HEK293 (cell line): ENCODE measurements around the gene TMIE.

Experiments used
- CTCF ChIA-PET: fragments of 350-600 bp; formaldehyde crosslinking; extraction: SDS; loops from one replicate; lab custom pipeline; 2021; ENCODE audit warnings: antibody characterized with exemption; lab: Yijun Ruan, JAX
- POLR2A ChIA-PET: fragments of 300-600 bp; formaldehyde crosslinking; extraction: SDS; loops from one replicate; lab custom pipeline; 2020; ENCODE audit warnings: antibody characterized with exemption, inconsistent platforms; lab: Yijun Ruan, JAX
- H3K27ac ChIP-seq: fragments of 200-500 bp; sonication (Bioruptor generic); 2 replicates; pipeline ENCODE4 v1.5.1; 2014; ENCODE audit warnings: low read depth, low read length, control low read depth, inconsistent platforms; ENCODE audit errors: extremely low read depth
- H3K36me3 ChIP-seq, 2 experiments: fragments of 200-500 bp in 1 of 2; sonication (Bioruptor generic) in 1 of 2; 1 replicate in 1 of 2; 2 replicates in 1 of 2; pipeline ENCODE4 v1.5.1; 2014 to 2017; ENCODE audit warnings: inconsistent platforms in 2 of 2, low read length in 2 of 2; ENCODE audit not compliant: control insufficient read depth in 2 of 2, insufficient read depth in 1 of 2
- H3K4me1 ChIP-seq: fragments of 200-500 bp; sonication (Bioruptor generic); 2 replicates; pipeline ENCODE4 v1.5.1; 2014; ENCODE audit warnings: mild to moderate bottlenecking, low read length, inconsistent platforms; ENCODE audit not compliant: control insufficient read depth, insufficient read depth
- H3K4me3 ChIP-seq: 2 replicates; pipeline ENCODE4 v1.5.1; 2011; ENCODE audit warnings: low read depth, mild to moderate bottlenecking, control low read depth, low read length, moderate library complexity
- H3K9me3 ChIP-seq: fragments of 200-500 bp; sonication (Bioruptor generic); 2 replicates; pipeline ENCODE4 v1.5.1; 2014; ENCODE audit warnings: low read depth, low read length, inconsistent platforms; ENCODE audit not compliant: control insufficient read depth, insufficient read depth
- BCL11B ChIP-seq: fragments of 450-650 bp; formaldehyde crosslinking; IDR thresholded peaks from 2 replicates; pipeline ENCODE4 v1.5.1; 2016; ENCODE audit warnings: low read depth, missing biosample characterization, missing genetic modification characterization
- HOXD13 ChIP-seq: sonication (generic); formaldehyde crosslinking; IDR thresholded peaks from 2 replicates; pipeline ENCODE4 v1.8.0; 2022; ENCODE audit warnings: missing genetic modification reagents, borderline replicate concordance
- KLF16 ChIP-seq: fragments of 450-650 bp; formaldehyde crosslinking; IDR thresholded peaks from 2 replicates; pipeline ENCODE4 v1.5.1; 2017; ENCODE audit warnings: missing biosample characterization, missing genetic modification characterization
- KLF8 ChIP-seq: fragments of 450-650 bp; formaldehyde crosslinking; IDR thresholded peaks from 2 replicates; pipeline ENCODE4 v1.5.1; 2016; ENCODE audit warnings: missing biosample characterization, missing genetic modification characterization
- RBAK ChIP-seq: fragments of 450-650 bp; formaldehyde crosslinking; IDR thresholded peaks from 2 replicates; pipeline ENCODE4 v1.5.1; 2016; ENCODE audit warnings: missing biosample characterization, missing genetic modification characterization
- SCRT1 ChIP-seq: fragments of 450-650 bp; formaldehyde crosslinking; IDR thresholded peaks from 2 replicates; pipeline ENCODE4 v1.5.1; 2016; ENCODE audit warnings: missing biosample characterization, missing genetic modification characterization, borderline replicate concordance
- SP3 ChIP-seq: fragments of 450-650 bp; formaldehyde crosslinking; IDR thresholded peaks from 2 replicates; pipeline ENCODE4 v1.5.1; 2016; ENCODE audit warnings: missing biosample characterization, missing genetic modification characterization
- SP7 ChIP-seq: fragments of 450-650 bp; formaldehyde crosslinking; IDR thresholded peaks from 2 replicates; pipeline ENCODE4 v1.5.1; 2016; ENCODE audit warnings: missing biosample characterization, missing genetic modification characterization
- ZBTB11 ChIP-seq: fragments of 450-650 bp; formaldehyde crosslinking; conservative IDR thresholded peaks from 2 replicates; pipeline ENCODE4 v1.5.1; 2016; ENCODE audit warnings: low read depth, missing biosample characterization, missing genetic modification characterization
- ZBTB48 ChIP-seq: fragments of 450-650 bp; formaldehyde crosslinking; IDR thresholded peaks from 2 replicates; pipeline ENCODE4 v1.5.1; 2016; ENCODE audit warnings: missing biosample characterization, missing genetic modification characterization
- ZBTB49 ChIP-seq: fragments of 450-650 bp; formaldehyde crosslinking; IDR thresholded peaks from 2 replicates; pipeline ENCODE4 v1.5.1; 2016; ENCODE audit warnings: missing biosample characterization, missing genetic modification characterization, low read depth
- ZNF121 ChIP-seq: fragments of 450-650 bp; formaldehyde crosslinking; IDR thresholded peaks from 2 replicates; pipeline ENCODE4 v1.5.1; 2016; ENCODE audit warnings: missing biosample characterization, missing genetic modification characterization
- ZNF140 ChIP-seq: fragments of 450-650 bp; formaldehyde crosslinking; IDR thresholded peaks from 2 replicates; pipeline ENCODE4 v1.5.1; 2016; ENCODE audit warnings: missing biosample characterization, missing genetic modification characterization
- ZNF2 ChIP-seq: fragments of 450-650 bp; formaldehyde crosslinking; IDR thresholded peaks from 2 replicates; pipeline ENCODE4 v1.5.1; 2016; ENCODE audit warnings: missing biosample characterization, missing genetic modification characterization
- ZNF266 ChIP-seq: fragments of 450-650 bp; formaldehyde crosslinking; IDR thresholded peaks from 2 replicates; pipeline ENCODE4 v1.5.1; 2016; ENCODE audit warnings: missing biosample characterization, missing genetic modification characterization, low read depth
- ZNF398 ChIP-seq: fragments of 450-650 bp; formaldehyde crosslinking; IDR thresholded peaks from 2 replicates; pipeline ENCODE4 v1.5.1; 2017; ENCODE audit warnings: missing biosample characterization, missing genetic modification characterization
- ZNF423 ChIP-seq: fragments of 450-650 bp; formaldehyde crosslinking; IDR thresholded peaks from 2 replicates; pipeline ENCODE4 v1.5.1; 2016; ENCODE audit warnings: missing biosample characterization, missing genetic modification characterization
- ZNF473 ChIP-seq: fragments of 450-650 bp; formaldehyde crosslinking; IDR thresholded peaks from 2 replicates; pipeline ENCODE4 v1.5.1; 2017; ENCODE audit warnings: missing biosample characterization, missing genetic modification characterization
- ZNF514 ChIP-seq: fragments of 450-650 bp; formaldehyde crosslinking; IDR thresholded peaks from 2 replicates; pipeline ENCODE4 v1.5.1; 2016; ENCODE audit warnings: missing biosample characterization, missing genetic modification characterization
- ZNF521 ChIP-seq: fragments of 450-650 bp; formaldehyde crosslinking; IDR thresholded peaks from 2 replicates; pipeline ENCODE4 v1.5.1; 2017; ENCODE audit warnings: missing biosample characterization, mild to moderate bottlenecking, missing genetic modification characterization
- ZNF529 ChIP-seq: fragments of 450-650 bp; formaldehyde crosslinking; IDR thresholded peaks from 2 replicates; pipeline ENCODE4 v1.5.1; 2017; ENCODE audit warnings: missing genetic modification characterization, missing biosample characterization; ENCODE audit not compliant: insufficient replicate concordance
- ZNF596 ChIP-seq: fragments of 450-650 bp; IDR thresholded peaks from 2 replicates; pipeline ENCODE4 v1.5.0; 2018; ENCODE audit warnings: missing biosample characterization, mild to moderate bottlenecking, missing genetic modification characterization, moderate library complexity
- ZNF704 ChIP-seq: fragments of 450-650 bp; formaldehyde crosslinking; IDR thresholded peaks from 2 replicates; pipeline ENCODE4 v1.5.1; 2016; ENCODE audit warnings: missing biosample characterization, missing genetic modification characterization
- TF ChIP-seq, protein P1 (sequence below): fragments of 450-650 bp; formaldehyde crosslinking; IDR thresholded peaks from 2 replicates; pipeline ENCODE4 v1.5.1; 2016; ENCODE audit warnings: missing biosample characterization, missing genetic modification characterization
- TF ChIP-seq, protein P2 (sequence below): fragments of 450-650 bp; formaldehyde crosslinking; IDR thresholded peaks from 2 replicates; pipeline ENCODE4 v1.5.1; 2016; ENCODE audit warnings: missing biosample characterization, missing genetic modification characterization

Gene TMIE

GRCh38 chr3:46749129-46749528 lies 47.9 kb downstream of the TMIE start:
- Histone ChIP-seq H3K4me1 (no peaks in the 10 kb centered on the region), H3K4me3 (no peak overlapping the region), H3K36me3 (no peaks in the 10 kb centered on the region), H3K27ac (no peak overlapping the region), H3K9me3 (no peaks in the 10 kb centered on the region)
- TF ChIP-seq ZNF521 (tag by site-specific recombination) (no peak), ZNF596 (tag by site-specific recombination) (no peak), ZBTB49 (tag by site-specific recombination) (no peak), ZNF514 (tag by site-specific recombination) (no peak), ZNF398 (no peak), SP3 (no peak), HOXD13 (CRISPR knock-in tag) (no peak)
- TF ChIP-seq, protein P1, sequence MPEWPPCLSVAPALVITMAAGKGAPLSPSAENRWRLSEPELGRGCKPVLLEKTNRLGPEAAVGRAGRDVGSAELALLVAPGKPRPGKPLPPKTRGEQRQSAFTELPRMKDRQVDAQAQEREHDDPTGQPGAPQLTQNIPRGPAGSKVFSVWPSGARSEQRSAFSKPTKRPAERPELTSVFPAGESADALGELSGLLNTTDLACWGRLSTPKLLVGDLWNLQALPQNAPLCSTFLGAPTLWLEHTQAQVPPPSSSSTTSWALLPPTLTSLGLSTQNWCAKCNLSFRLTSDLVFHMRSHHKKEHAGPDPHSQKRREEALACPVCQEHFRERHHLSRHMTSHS (tag by site-specific recombination) = no peak
- CTCF ChIA-PET = no interaction called here
- POLR2A ChIA-PET = no interaction called here

DNA sequence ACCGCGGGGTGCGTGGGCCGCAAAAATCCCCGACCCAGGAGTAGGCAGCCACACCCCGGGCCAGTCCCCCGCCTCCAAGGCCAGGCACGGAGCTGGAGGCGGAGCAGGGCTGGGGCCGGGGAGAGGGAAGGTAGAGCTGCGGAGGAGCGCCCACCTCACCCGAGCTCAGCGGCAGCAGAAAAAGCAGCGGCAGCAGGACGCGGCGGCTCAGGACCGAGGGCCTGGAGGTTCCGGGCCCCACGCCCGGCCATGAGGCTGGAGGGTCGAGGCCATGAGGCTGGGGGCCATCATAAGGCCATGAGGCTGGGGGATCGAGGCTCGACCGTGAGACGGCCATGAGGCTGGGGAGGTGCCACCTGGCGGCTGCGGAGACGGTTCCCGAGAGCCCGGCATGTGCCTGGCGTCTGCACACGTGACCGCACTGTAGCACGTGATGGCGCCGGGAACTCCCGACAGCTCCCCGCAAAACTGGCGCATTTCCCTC lies 49.4 kb downstream of the TMIE start:
- H3K4me3 ChIP-seq = no peak overlapping the region
- POLR2A ChIA-PET = no interaction called here
- TF ChIP-seq ZNF473 (tag by site-specific recombination) (no peak), ZNF266 (tag by site-specific recombination) (no peak), ZNF704 (tag by site-specific recombination) (no peak), SP7 (no peak), ZNF423 (tag by site-specific recombination) (no peak), KLF8 (tag by site-specific recombination) (no peak), ZBTB11 (tag by site-specific recombination) (no peak), RBAK (tag by site-specific recombination) (no peak), BCL11B (tag by site-specific recombination) (no peak), ZBTB48 (tag by site-specific recombination) (no peak), ZNF2 (tag by site-specific recombination) (no peak), SCRT1 (no peak), ZNF514 (tag by site-specific recombination) (no peak), ZNF529 (tag by site-specific recombination) (no peak), ZNF121 (no peak), KLF16 (tag by site-specific recombination) (no peak), ZNF140 (no peak)
- TF ChIP-seq, protein P2, sequence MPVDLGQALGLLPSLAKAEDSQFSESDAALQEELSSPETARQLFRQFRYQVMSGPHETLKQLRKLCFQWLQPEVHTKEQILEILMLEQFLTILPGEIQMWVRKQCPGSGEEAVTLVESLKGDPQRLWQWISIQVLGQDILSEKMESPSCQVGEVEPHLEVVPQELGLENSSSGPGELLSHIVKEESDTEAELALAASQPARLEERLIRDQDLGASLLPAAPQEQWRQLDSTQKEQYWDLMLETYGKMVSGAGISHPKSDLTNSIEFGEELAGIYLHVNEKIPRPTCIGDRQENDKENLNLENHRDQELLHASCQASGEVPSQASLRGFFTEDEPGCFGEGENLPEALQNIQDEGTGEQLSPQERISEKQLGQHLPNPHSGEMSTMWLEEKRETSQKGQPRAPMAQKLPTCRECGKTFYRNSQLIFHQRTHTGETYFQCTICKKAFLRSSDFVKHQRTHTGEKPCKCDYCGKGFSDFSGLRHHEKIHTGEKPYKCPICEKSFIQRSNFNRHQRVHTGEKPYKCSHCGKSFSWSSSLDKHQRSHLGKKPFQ = no peak
- H3K9me3 ChIP-seq = no peaks in the 10 kb centered on the region
- no peaks in the 10 kb centered on the region for H3K36me3 ChIP-seq
- no peaks in the 10 kb centered on the region for H3K4me1 ChIP-seq
- CTCF ChIA-PET = no interaction called here
- no peak overlapping the region for H3K27ac ChIP-seq
